Activated T-helper 2 cell treated with anti-CD3 and anti-CD28 coated beads, Interferon-gamma antibody, Interleukin-2, Interleukin-4, amounts not matched to agents 10 μg/mL and 5 μg/mL and 100 μg/mL, durations not matched to agents 14 hours and 24 hours and 36 hours (primary cell): ENCODE results near the gene GAD2. TPM values are rescaled to one million over a fixed set of nuclear protein-coding genes. Genes with fewer than 3 reads are reported as not detected.
"Not testable (repeated sequence)": the region's sequence is repeated elsewhere in the genome, so short reads cannot be mapped to it uniquely, and the experiment has no call there.

Experiments used
- DNase-seq: peaks from one replicate; pipeline ENCODE4 v3.0.0; 2021; ENCODE audit warnings: low spot score
- H3K27ac Mint-ChIP-seq: one replicate; pipeline ENCODE4 v1.8.0; 2021; ENCODE audit warnings: mixed read lengths
- H3K27me3 Mint-ChIP-seq: one replicate; pipeline ENCODE4 v1.8.0; 2021; ENCODE audit warnings: low read depth, mixed read lengths
- H3K36me3 Mint-ChIP-seq: one replicate; pipeline ENCODE4 v1.8.0; 2021; ENCODE audit warnings: low read depth, mixed read lengths
- H3K4me1 Mint-ChIP-seq: one replicate; pipeline ENCODE4 v1.8.0; 2021; ENCODE audit warnings: low read depth, mixed read lengths
- H3K4me3 Mint-ChIP-seq: one replicate; pipeline ENCODE4 v1.8.0; 2021; ENCODE audit warnings: low read depth, mild to moderate bottlenecking, moderate library complexity, mixed read lengths
- H3K9me3 Mint-ChIP-seq: one replicate; pipeline ENCODE4 v1.8.0; 2021; ENCODE audit warnings: mixed read lengths
- intact Hi-C: fragments of 100-400 bp; cut with micrococcal nuclease; formaldehyde crosslinking; loops from one replicate; pipeline ENCODE4 v1.15.1; 2023
- total RNA-seq: library from RNA; stranded (reverse); gene quantifications from 2 replicates; pipeline ENCODE4 v1.2.3, GENCODE V29; 2022

The GAD2 gene
- total RNA-seq, 1 donor from 2014 or later: not detected

GRCh38 chr10:26334932-26335573 lies 118.5 kb downstream of the GAD2 start:
- no peaks in the 10 kb centered on the region for H3K36me3 Mint-ChIP-seq
- H3K4me3 Mint-ChIP-seq: peak overlapping the region; percentile 71
- peaks cover 7% of the 10 kb centered on the region for H3K9me3 Mint-ChIP-seq
- H3K27ac Mint-ChIP-seq: peak overlapping the region; percentile 64
- peaks cover 6% of the 10 kb centered on the region for H3K27me3 Mint-ChIP-seq
- DNase-seq: peak; percentile 51
- peaks cover 7% of the 10 kb centered on the region for H3K4me1 Mint-ChIP-seq
- intact Hi-C loops: loop anchor here (1.0 to 10.0 kb wide), 4 partner anchors 102 to 547 kb away; partner anchors contain the start of genes APBB1IP and PDSS1

DNA sequence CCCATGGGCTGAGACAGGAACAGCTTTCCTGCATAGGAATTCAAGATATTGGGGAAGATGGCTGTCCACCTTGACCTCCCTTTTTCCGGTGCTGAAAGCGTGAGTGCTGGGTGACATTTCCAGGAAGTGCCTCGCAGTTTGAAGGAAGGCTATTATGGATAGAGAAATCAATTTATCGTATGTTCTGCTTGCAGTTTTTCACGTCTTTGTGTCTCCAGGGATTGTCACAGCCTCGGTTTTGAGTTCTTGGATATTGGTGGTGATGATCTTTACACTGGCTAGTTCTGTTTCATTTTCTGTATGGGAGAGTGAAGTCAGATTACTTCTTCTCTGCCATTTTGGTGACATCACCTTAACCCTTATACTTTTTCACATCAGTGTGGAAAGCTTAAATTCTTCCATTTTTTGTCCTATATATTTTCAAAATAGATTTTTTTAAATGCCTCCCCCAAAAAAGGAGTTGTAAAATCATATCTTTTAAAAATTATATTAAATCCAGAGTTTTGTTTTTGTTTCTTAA lies 119.1 kb downstream of the GAD2 start:
- Mint-ChIP-seq H3K9me3 (peaks cover 7% of the 10 kb centered on the region), H3K4me3 (peak overlapping the region; percentile 71), H3K27me3 (peaks cover 6% of the 10 kb centered on the region), H3K4me1 (peaks cover 7% of the 10 kb centered on the region), H3K36me3 (no peaks in the 10 kb centered on the region), H3K27ac (peak overlapping the region; percentile 64)
- intact Hi-C loops: loop anchor here (1.0 to 10.0 kb wide), 4 partner anchors 102 to 547 kb away; partner anchors contain the start of genes APBB1IP and PDSS1
- DNase-seq: no peak

- no peak for DNase-seq
- Mint-ChIP-seq H3K27me3 (peaks cover 9% of the 10 kb centered on the region), H3K36me3 (no peaks in the 10 kb centered on the region), H3K9me3 (peaks cover 7% of the 10 kb centered on the region), H3K4me1 (peaks cover 7% of the 10 kb centered on the region), H3K27ac (no peak overlapping the region), H3K4me3 (no peak overlapping the region)
- intact Hi-C loops: loop anchor here (5.0 to 10.0 kb wide), 2 partner anchors 100 to 358 kb away; partner anchors contain the start of genes APBB1IP and PDSS1
Observed at GRCh38 chr10:26336979-26337378, 120.4 kb downstream of the GAD2 start.

DNA sequence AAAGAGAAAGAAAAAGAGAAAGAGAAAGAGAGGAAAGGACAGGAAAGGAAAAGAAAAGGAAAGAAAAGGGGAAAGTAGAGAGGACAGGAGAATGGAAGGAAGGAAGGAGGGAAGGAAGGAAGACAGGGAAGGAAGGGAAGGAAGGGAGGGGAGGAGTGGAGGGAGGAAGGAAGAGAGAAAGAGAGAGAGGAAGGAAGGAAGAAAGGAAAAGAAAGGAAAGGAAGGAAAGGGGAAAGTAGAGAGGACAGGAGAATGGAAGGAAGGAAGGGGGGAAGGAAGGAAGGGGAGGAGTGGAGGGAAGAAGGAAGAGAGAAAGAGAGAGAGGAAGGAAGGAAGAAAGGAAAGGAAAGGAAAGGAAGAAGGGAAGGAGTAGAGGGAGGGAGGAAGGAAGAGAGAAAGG lies 125.1 kb downstream of the GAD2 start:
- no peak for DNase-seq
- H3K27ac Mint-ChIP-seq: no peak overlapping the region
- H3K36me3 Mint-ChIP-seq: no peaks in the 10 kb centered on the region
- peaks cover 15% of the 10 kb centered on the region for H3K27me3 Mint-ChIP-seq
- intact Hi-C loops: no loop called here
- H3K4me1 Mint-ChIP-seq: peaks cover 3% of the 10 kb centered on the region
- no peaks in the 10 kb centered on the region for H3K9me3 Mint-ChIP-seq
- no peak overlapping the region for H3K4me3 Mint-ChIP-seq

DNA sequence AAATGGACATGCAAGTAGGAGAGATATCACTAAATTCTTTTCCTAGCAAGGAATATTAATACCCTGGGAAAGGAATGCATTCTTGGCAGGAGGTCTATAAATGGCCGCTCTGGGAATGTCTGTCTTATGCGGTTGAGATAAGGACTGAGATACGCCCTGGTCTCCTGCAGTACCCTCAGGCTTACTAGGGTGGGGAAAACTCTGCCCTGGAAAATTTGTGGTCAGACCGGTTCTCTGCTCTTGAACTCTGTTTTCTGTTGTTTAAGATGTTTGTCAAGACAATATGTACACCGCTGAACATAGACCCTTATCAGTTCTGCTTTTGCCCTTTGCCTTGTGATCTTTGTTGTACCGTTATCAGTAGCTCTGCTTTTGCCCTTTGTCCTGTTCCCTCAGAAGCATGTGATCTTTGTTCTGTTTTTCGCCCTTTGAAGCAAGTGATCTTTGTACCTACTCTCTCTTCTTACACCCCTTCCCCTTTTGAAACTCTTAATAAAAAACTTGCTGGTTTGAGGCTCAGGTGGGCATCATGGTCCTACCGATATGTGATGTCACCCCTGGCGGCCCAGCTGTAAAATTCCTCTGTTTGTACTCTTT lies 132.3 kb downstream of the GAD2 start:
- H3K27ac Mint-ChIP-seq, H3K9me3 Mint-ChIP-seq, H3K36me3 Mint-ChIP-seq, DNase-seq, H3K4me3 Mint-ChIP-seq, H3K4me1 Mint-ChIP-seq, intact Hi-C loops: not testable (repeated sequence)
- peaks cover 20% of the 10 kb centered on the region for H3K27me3 Mint-ChIP-seq

Other genes starting within 250 kb of the GAD2 start
- 45.2 and 47.4 TPM in 2 replicates for gene APBB1IP, start 221.6 kb downstream of the GAD2 start, total RNA-seq